Uterus (tissue), 4 donors: ENCODE measurements around the gene SEMA3E. TPM values are rescaled to one million over a fixed set of nuclear protein-coding genes. Genes with fewer than 3 reads are reported as not detected.

Experiments
- DNase-seq, 2 donors: peaks; one replicate each; pipeline ENCODE4 v3.0.0-alpha.2; 2019 to 2020
- H3K27ac ChIP-seq, 2 donors: fragments of 200-600 bp; sonication (generic); 1 replicate in 1 of 2; 2 replicates in 1 of 2; pipeline ENCODE4 v1.5.1; 2016 to 2018
- H3K27me3 ChIP-seq, 2 donors: fragments of 200-600 bp; sonication (generic); one replicate each; pipeline ENCODE4 v1.5.1; 2018 to 2019; ENCODE audit warnings: control low read depth in 1 of 2
- H3K36me3 ChIP-seq, 2 donors: fragments of 200-600 bp; sonication (generic); one replicate each; pipeline ENCODE4 v1.5.1; 2019; ENCODE audit warnings: control low read depth in 1 of 2
- H3K4me1 ChIP-seq, 2 donors: fragments of 200-600 bp; sonication (generic); one replicate each; pipeline ENCODE4 v1.5.1; 2018 to 2019; ENCODE audit warnings: control low read depth in 1 of 2
- H3K4me3 ChIP-seq, 2 donors: fragments of 200-600 bp; sonication (generic); 1 replicate in 1 of 2; 2 replicates in 1 of 2; pipeline ENCODE4 v1.5.1; 2018 to 2019; ENCODE audit warnings: mild to moderate bottlenecking in 1 of 2
- H3K9me3 ChIP-seq, 2 donors: fragments of 200-600 bp; sonication (generic); one replicate each; pipeline ENCODE4 v1.5.1; 2019; ENCODE audit warnings: control low read depth in 1 of 2
- CTCF ChIP-seq, 4 experiments: fragments of 200-600 bp in 2 of 4; fragments of 450-650 bp in 2 of 4; sonication (generic) in 2 of 4; IDR thresholded peaks; one replicate each; pipeline ENCODE4 v1.5.1; 2016 to 2019; ENCODE audit warnings: antibody characterized with exemption in 4 of 4, mild to moderate bottlenecking in 2 of 4, moderate library complexity in 1 of 4
- POLR2A ChIP-seq, 2 donors: fragments of 450-650 bp; IDR thresholded peaks; one replicate each; pipeline ENCODE4 v1.6.1; 2016; ENCODE audit warnings: antibody characterized with exemption in 2 of 2, mild to moderate bottlenecking in 1 of 2, moderate library complexity in 1 of 2
- intact Hi-C: fragments of 100-400 bp; cut with DNase I; formaldehyde crosslinking; loops from one replicate; pipeline ENCODE4 v1.15.1; 2023; ENCODE audit warnings: low total_unique reads
- total RNA-seq, 4 donors: library from RNA; depleted of rRNA in 3 of 4; stranded (reverse); fragments of >200 nt in 3 of 4; gene quantifications; one replicate each; pipeline versions ENCODE4 v1.1.0 to v1.2.4, GENCODE V29; 2014 to 2023
- donor health status: DM: yes; HTN: yes; CAD: no.

Gene SEMA3E
- total RNA-seq, 4 donors from 2014 or later, result 0.77 to 15.8 (median 2.2) TPM

- no peak for DNase-seq
- Histone ChIP-seq H3K27me3 (no peaks in the 10 kb centered on the region), H3K9me3 (no peaks in the 10 kb centered on the region), H3K4me3 (no peak overlapping the region), H3K4me1 (no peaks in the 10 kb centered on the region), H3K36me3 (peaks cover 0 to 4% of the 10 kb centered on the region in 2 donors), H3K27ac (no peak overlapping the region)
- TF ChIP-seq POLR2A (IDR thresholded peaks at IDR 0.05), result no peak
- TF ChIP-seq CTCF (IDR thresholded peaks at IDR 0.05), result no peak
- intact Hi-C loops, result no loop called here
Observed at GRCh38 chr7:83429493-83429892, 219.4 kb downstream of the SEMA3E start.

GRCh38 chr7:83427884-83428283 lies 221.1 kb downstream of the SEMA3E start:
- Histone ChIP-seq H3K4me3 (no peak overlapping the region), H3K36me3 (no peaks in the 10 kb centered on the region), H3K9me3 (no peaks in the 10 kb centered on the region), H3K27ac (no peak overlapping the region), H3K4me1 (no peaks in the 10 kb centered on the region), H3K27me3 (no peaks in the 10 kb centered on the region)
- DNase-seq, result no peak
- TF ChIP-seq POLR2A (IDR thresholded peaks at IDR 0.05), result no peak
- no peak for TF ChIP-seq CTCF (IDR thresholded peaks at IDR 0.05)
- intact Hi-C loops, result no loop called here

DNA sequence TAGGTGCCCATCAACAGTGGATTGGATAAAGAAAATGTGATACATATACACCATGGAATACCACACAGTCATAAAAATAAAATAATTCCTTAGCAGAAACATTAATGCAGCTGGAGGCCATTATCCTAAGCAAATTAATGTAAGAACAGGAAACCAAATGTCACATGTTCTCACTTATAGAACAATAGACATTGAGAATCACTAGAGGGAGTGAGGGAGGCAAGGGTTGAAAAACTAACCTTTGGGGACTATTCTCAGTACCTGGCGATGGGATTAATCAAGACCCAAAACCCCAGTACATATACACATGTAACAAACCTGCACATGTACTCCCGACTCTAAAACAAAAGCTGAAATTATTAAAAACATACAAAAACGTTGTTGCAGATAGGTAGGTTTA lies 222.6 kb downstream of the SEMA3E start:
- no peak for TF ChIP-seq CTCF (IDR thresholded peaks at IDR 0.05)
- no peaks in the 10 kb centered on the region for H3K4me1 ChIP-seq
- no peaks in the 10 kb centered on the region for H3K36me3 ChIP-seq
- no peaks in the 10 kb centered on the region for H3K9me3 ChIP-seq
- H3K27me3 ChIP-seq, result no peaks in the 10 kb centered on the region
- no peak overlapping the region for H3K27ac ChIP-seq
- DNase-seq, result no peak
- H3K4me3 ChIP-seq, result no peak overlapping the region
- intact Hi-C loops, result no loop called here

GRCh38 chr7:83419013-83419412 lies 229.9 kb downstream of the SEMA3E start:
- no peak for TF ChIP-seq POLR2A (IDR thresholded peaks at IDR 0.05)
- TF ChIP-seq CTCF (IDR thresholded peaks at IDR 0.05), result no peak
- Histone ChIP-seq H3K4me1 (no peaks in the 10 kb centered on the region), H3K27ac (no peak overlapping the region), H3K9me3 (no peaks in the 10 kb centered on the region), H3K27me3 (no peaks in the 10 kb centered on the region), H3K4me3 (no peak overlapping the region), H3K36me3 (no peaks in the 10 kb centered on the region)
- DNase-seq, result no peak
- intact Hi-C loops, result no loop called here

- intact Hi-C loops, result no loop called here
- Histone ChIP-seq H3K9me3 (no peaks in the 10 kb centered on the region), H3K27me3 (no peaks in the 10 kb centered on the region), H3K4me1 (no peaks in the 10 kb centered on the region), H3K36me3 (no peaks in the 10 kb centered on the region), H3K27ac (no peak overlapping the region), H3K4me3 (no peak overlapping the region)
- TF ChIP-seq POLR2A (IDR thresholded peaks at IDR 0.05) (no peak), CTCF (IDR thresholded peaks at IDR 0.05) (no peak)
- no peak for DNase-seq
Observed at GRCh38 chr7:83415840-83416239, 233.1 kb downstream of the SEMA3E start.
